ENCODE measurements around the gene BATF2.
"Not testable (repeated sequence)": the region's sequence is repeated elsewhere in the genome, so short reads cannot be mapped to it uniquely, and the experiment has no call there.

BATF2 gene

GRCh38 chr11:65013130-65013887, 16.5 kb upstream of the BATF2 start:
- DNase-seq, result peak; percentile 84

GRCh38 chr11:65008873-65009272, 12.1 kb upstream of the BATF2 start:
- DNase-seq, result no peak

- DNase-seq, result no peak
Observed at GRCh38 chr11:65008016-65008415, 11.2 kb upstream of the BATF2 start.

GRCh38 chr11:65003968-65004367, 7.2 kb upstream of the BATF2 start:
- DNase-seq, result not testable (repeated sequence)

- DNase-seq, result no peak
Observed at GRCh38 chr11:65003282-65003681, 6.5 kb upstream of the BATF2 start.

- no peak for DNase-seq
Observed at GRCh38 chr11:65002706-65003105, 5.9 kb upstream of the BATF2 start.

- DNase-seq, result no peak
Observed at GRCh38 chr11:64999478-64999877, 2.7 kb upstream of the BATF2 start.

GRCh38 chr11:64998690-64999431, 2.1 kb upstream of the BATF2 start:
- no peak for DNase-seq

GRCh38 chr11:64998141-64998540, 1.4 kb upstream of the BATF2 start:
- no peak for DNase-seq

GRCh38 chr11:64996327-64996709, 453 bp downstream of the BATF2 start:
- DNase-seq, result no peak

GRCh38 chr11:64994318-64994717, 2.5 kb downstream of the BATF2 start:
- no peak for DNase-seq

GRCh38 chr11:64990222-64990923, 6.4 kb downstream of the BATF2 start:
- no peak for DNase-seq

- DNase-seq, result no peak
Observed at GRCh38 chr11:64989416-64989815, 7.4 kb downstream of the BATF2 start.

- no peak for DNase-seq
Observed at GRCh38 chr11:64987998-64988854, 8.5 kb downstream of the BATF2 start.

GRCh38 chr11:64983339-64983738, 13.4 kb downstream of the BATF2 start:
- DNase-seq, result not testable (repeated sequence)

GRCh38 chr11:64976651-64977050, 20.1 kb downstream of the BATF2 start:
- DNase-seq, result no peak

- no peak for DNase-seq
Observed at GRCh38 chr11:64974124-64974523, 22.6 kb downstream of the BATF2 start.

- peak; percentile 74 for DNase-seq
Observed at GRCh38 chr11:64971421-64972233, 25.1 kb downstream of the BATF2 start, which contains the start of gene MAJIN. Gene MAJIN (minus strand): TSS chr11:64972108. CDS start chr11:64959405, 12,703 bp downstream.

- DNase-seq, result no peak
Observed at GRCh38 chr11:64970731-64971151, 26.0 kb downstream of the BATF2 start.

GRCh38 chr11:64969209-64969608, 27.6 kb downstream of the BATF2 start:
- no peak for DNase-seq

- DNase-seq, result no peak
Observed at GRCh38 chr11:64967375-64967774, 29.4 kb downstream of the BATF2 start.

Data from activated effector memory CD4-positive, alpha-beta T cell treated with Interleukin-2 at 50 U/mL for 16 hours (primary cell).